ENCODE results near the gene ITGA2. TPM values are rescaled to one million over a fixed set of nuclear protein-coding genes. Genes with fewer than 3 reads are reported as not detected.

Gene ITGA2
- total and polyA plus RNA-seq, 2 experiments from 2014 or later = 2.5 to 10.2 TPM

- Histone ChIP-seq H2AFZ (no peak overlapping the region), H3K4me1 (ENCODE audit: insufficient read depth) (no peaks in the 10 kb centered on the region), H3K79me2 (no peaks in the 10 kb centered on the region), H3K4me3 (no peak overlapping the region), H3K4me2 (no peak overlapping the region), H3K9me2 (replicated peaks; ENCODE audit: insufficient read depth) (no peaks in the 10 kb centered on the region), H3K36me3 (replicated peaks; ENCODE audit: insufficient read depth, low read depth) (no peaks in the 10 kb centered on the region), H3K27me3 (no peaks in the 10 kb centered on the region), H3K9me3 (ENCODE audit: low read depth) (no peaks in the 10 kb centered on the region), H3K27ac (no peak overlapping the region), H4K20me1 (ENCODE audit: insufficient read depth, poor library complexity, severe bottlenecking) (no peaks in the 10 kb centered on the region)
- no peak for TF ChIP-seq EZH2phosphoT487 (IDR thresholded peaks at IDR 0.05; ENCODE audit: low read depth, severe bottlenecking, unreplicated experiment)
- TF ChIP-seq CTCF (IDR thresholded peaks at IDR 0.05; ENCODE audit: poor library complexity) = no peak
- no peak for TF ChIP-seq EZH2 (IDR thresholded peaks at IDR 0.05; ENCODE audit: borderline replicate concordance)
- DNase-seq (ENCODE audit: low spot score) = no peak
- 78% methylated on average over 9 of the region's 9 CpGs for WGBS (ENCODE audit: low lambda C conversion rate, missing lambda C conversion rate)
Observed at GRCh38 chr5:53113947-53114346, 124.8 kb downstream of the ITGA2 start.

- no peaks in the 10 kb centered on the region for H3K4me1 ChIP-seq (ENCODE audit: insufficient read depth)
- H3K9me2 ChIP-seq (replicated peaks; ENCODE audit: insufficient read depth) = no peaks in the 10 kb centered on the region
- H3K36me3 ChIP-seq (replicated peaks; ENCODE audit: insufficient read depth, low read depth) = no peaks in the 10 kb centered on the region
- H3K4me2 ChIP-seq = no peak overlapping the region
- no peak overlapping the region for H3K4me3 ChIP-seq
- no peak overlapping the region for H2AFZ ChIP-seq
- H3K27me3 ChIP-seq = no peaks in the 10 kb centered on the region
- TF ChIP-seq EZH2 (IDR thresholded peaks at IDR 0.05; ENCODE audit: borderline replicate concordance) (no peak), CTCF (IDR thresholded peaks at IDR 0.05; ENCODE audit: poor library complexity) (peak; percentile 28), EZH2phosphoT487 (IDR thresholded peaks at IDR 0.05; ENCODE audit: low read depth, severe bottlenecking, unreplicated experiment) (no peak)
- DNase-seq (ENCODE audit: low spot score) = no peak
- no peak overlapping the region for H3K27ac ChIP-seq
- no peaks in the 10 kb centered on the region for H4K20me1 ChIP-seq (ENCODE audit: insufficient read depth, poor library complexity, severe bottlenecking)
- no peaks in the 10 kb centered on the region for H3K79me2 ChIP-seq
- no peaks in the 10 kb centered on the region for H3K9me3 ChIP-seq (ENCODE audit: low read depth)
Observed at GRCh38 chr5:53114988-53115387, 125.8 kb downstream of the ITGA2 start.

GRCh38 chr5:53116597-53116996 lies 127.4 kb downstream of the ITGA2 start:
- Histone ChIP-seq H3K27ac (no peak overlapping the region), H3K79me2 (no peaks in the 10 kb centered on the region), H3K4me2 (no peak overlapping the region), H3K9me3 (ENCODE audit: low read depth) (no peaks in the 10 kb centered on the region), H4K20me1 (ENCODE audit: insufficient read depth, poor library complexity, severe bottlenecking) (no peaks in the 10 kb centered on the region), H3K4me3 (no peak overlapping the region), H3K27me3 (no peaks in the 10 kb centered on the region), H3K4me1 (ENCODE audit: insufficient read depth) (no peaks in the 10 kb centered on the region), H3K9me2 (replicated peaks; ENCODE audit: insufficient read depth) (no peaks in the 10 kb centered on the region), H3K36me3 (replicated peaks; ENCODE audit: insufficient read depth, low read depth) (no peaks in the 10 kb centered on the region), H2AFZ (no peak overlapping the region)
- DNase-seq (ENCODE audit: low spot score) = no peak
- TF ChIP-seq EZH2phosphoT487 (IDR thresholded peaks at IDR 0.05; ENCODE audit: low read depth, severe bottlenecking, unreplicated experiment) = no peak
- TF ChIP-seq CTCF (IDR thresholded peaks at IDR 0.05; ENCODE audit: poor library complexity) = no peak
- TF ChIP-seq EZH2 (IDR thresholded peaks at IDR 0.05; ENCODE audit: borderline replicate concordance) = no peak
- 24% methylated on average over 1 of the region's 1 CpG for WGBS (ENCODE audit: low lambda C conversion rate, missing lambda C conversion rate)

- no peak overlapping the region for H2AFZ ChIP-seq
- DNase-seq (ENCODE audit: low spot score) = no peak
Observed at GRCh38 chr5:53118879-53119278, 129.7 kb downstream of the ITGA2 start.

More at GRCh38 chr5:53118879-53119278, 129.7 kb downstream of the ITGA2 start:
- H3K4me1 ChIP-seq (ENCODE audit: insufficient read depth) = no peaks in the 10 kb centered on the region
- TF ChIP-seq CTCF (IDR thresholded peaks at IDR 0.05; ENCODE audit: poor library complexity) = no peak
- no peak for TF ChIP-seq EZH2phosphoT487 (IDR thresholded peaks at IDR 0.05; ENCODE audit: low read depth, severe bottlenecking, unreplicated experiment)
- no peak for TF ChIP-seq EZH2 (IDR thresholded peaks at IDR 0.05; ENCODE audit: borderline replicate concordance)
- H3K79me2 ChIP-seq = no peaks in the 10 kb centered on the region
- no peaks in the 10 kb centered on the region for H3K27me3 ChIP-seq
- 91% methylated on average over 5 of the region's 5 CpGs for WGBS (ENCODE audit: low lambda C conversion rate, missing lambda C conversion rate)
- no peaks in the 10 kb centered on the region for H4K20me1 ChIP-seq (ENCODE audit: insufficient read depth, poor library complexity, severe bottlenecking)
- H3K4me3 ChIP-seq = no peak overlapping the region
- H3K9me2 ChIP-seq (replicated peaks; ENCODE audit: insufficient read depth) = no peaks in the 10 kb centered on the region
- H3K27ac ChIP-seq = no peak overlapping the region
- H3K9me3 ChIP-seq (ENCODE audit: low read depth) = no peaks in the 10 kb centered on the region
- H3K4me2 ChIP-seq = no peak overlapping the region
- H3K36me3 ChIP-seq (replicated peaks; ENCODE audit: insufficient read depth, low read depth) = no peaks in the 10 kb centered on the region
